Measurements from ENCODE around the gene FOXD1.
A peak's percentile ranks its signal among the peaks of the same experiment; 100 is the strongest.
"Not testable (repeated sequence)": the region's sequence is repeated elsewhere in the genome, so short reads cannot be mapped to it uniquely, and the experiment has no call there.

The FOXD1 gene

GRCh38 chr5:73469878-73470277 is 21.3 kb upstream of the FOXD1 start:
- in situ Hi-C loops (cut with HindIII; ENCODE audit: low sequenced_read_pairs): no loop called here
- no peak for DNase-seq (ENCODE audit: low read depth, low spot score)

GRCh38 chr5:73468638-73469037 is 20.1 kb upstream of the FOXD1 start:
- in situ Hi-C loops (cut with HindIII; ENCODE audit: low sequenced_read_pairs); H3K4me3 ChIP-seq (ENCODE audit: low read depth, low read length); DNase-seq (ENCODE audit: low read depth, low spot score): not testable (repeated sequence)

More at GRCh38 chr5:73469878-73470277, 21.3 kb upstream of the FOXD1 start:
- no peak overlapping the region for H3K4me3 ChIP-seq (ENCODE audit: low read depth, low read length)
- TF ChIP-seq CTCF (IDR thresholded peaks at IDR 0.05; ENCODE audit: low read depth, low read length): no peak

GRCh38 chr5:73464016-73464745 is 15.6 kb upstream of the FOXD1 start:
- no peak for TF ChIP-seq CTCF (IDR thresholded peaks at IDR 0.05; ENCODE audit: low read depth, low read length)
- no peak overlapping the region for H3K4me3 ChIP-seq (ENCODE audit: low read depth, low read length)
- in situ Hi-C loops (cut with HindIII; ENCODE audit: low sequenced_read_pairs): no loop called here
- DNase-seq (ENCODE audit: low read depth, low spot score): peak; percentile 79

- no peak for TF ChIP-seq CTCF (IDR thresholded peaks at IDR 0.05; ENCODE audit: low read depth, low read length)
- in situ Hi-C loops (cut with HindIII; ENCODE audit: low sequenced_read_pairs): no loop called here
- no peak overlapping the region for H3K4me3 ChIP-seq (ENCODE audit: low read depth, low read length)
- DNase-seq (ENCODE audit: low read depth, low spot score): no peak
Measured at GRCh38 chr5:73460133-73460532, 11.6 kb upstream of the FOXD1 start.

- no peak for TF ChIP-seq CTCF (IDR thresholded peaks at IDR 0.05; ENCODE audit: low read depth, low read length)
- in situ Hi-C loops (cut with HindIII; ENCODE audit: low sequenced_read_pairs): no loop called here
- DNase-seq (ENCODE audit: low read depth, low spot score): peak; percentile 77
- H3K4me3 ChIP-seq (ENCODE audit: low read depth, low read length): no peak overlapping the region
Measured at GRCh38 chr5:73459366-73459765, 10.8 kb upstream of the FOXD1 start.

GRCh38 chr5:73456462-73456861 is 7.9 kb upstream of the FOXD1 start:
- H3K4me3 ChIP-seq (ENCODE audit: low read depth, low read length); in situ Hi-C loops (cut with HindIII; ENCODE audit: low sequenced_read_pairs); DNase-seq (ENCODE audit: low read depth, low spot score): not testable (repeated sequence)

- peak; percentile 65 for DNase-seq (ENCODE audit: low read depth, low spot score)
- in situ Hi-C loops (cut with HindIII; ENCODE audit: low sequenced_read_pairs): no loop called here
- H3K4me3 ChIP-seq (ENCODE audit: low read depth, low read length): no peak overlapping the region
- TF ChIP-seq CTCF (IDR thresholded peaks at IDR 0.05; ENCODE audit: low read depth, low read length): peak; percentile 91
Measured at GRCh38 chr5:73454379-73455036, 5.9 kb upstream of the FOXD1 start.
